NCI-H526 treated with DMSO at 0.1 percent for 48 hours (cell line): ENCODE data around the gene ASB1.

Experiments
- DNase-seq: peaks from one replicate; lab custom pipeline; 2025; lab: John Stamatoyannopoulos, UW

Gene ASB1, protein sequence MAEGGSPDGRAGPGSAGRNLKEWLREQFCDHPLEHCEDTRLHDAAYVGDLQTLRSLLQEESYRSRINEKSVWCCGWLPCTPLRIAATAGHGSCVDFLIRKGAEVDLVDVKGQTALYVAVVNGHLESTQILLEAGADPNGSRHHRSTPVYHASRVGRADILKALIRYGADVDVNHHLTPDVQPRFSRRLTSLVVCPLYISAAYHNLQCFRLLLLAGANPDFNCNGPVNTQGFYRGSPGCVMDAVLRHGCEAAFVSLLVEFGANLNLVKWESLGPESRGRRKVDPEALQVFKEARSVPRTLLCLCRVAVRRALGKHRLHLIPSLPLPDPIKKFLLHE

DNA sequence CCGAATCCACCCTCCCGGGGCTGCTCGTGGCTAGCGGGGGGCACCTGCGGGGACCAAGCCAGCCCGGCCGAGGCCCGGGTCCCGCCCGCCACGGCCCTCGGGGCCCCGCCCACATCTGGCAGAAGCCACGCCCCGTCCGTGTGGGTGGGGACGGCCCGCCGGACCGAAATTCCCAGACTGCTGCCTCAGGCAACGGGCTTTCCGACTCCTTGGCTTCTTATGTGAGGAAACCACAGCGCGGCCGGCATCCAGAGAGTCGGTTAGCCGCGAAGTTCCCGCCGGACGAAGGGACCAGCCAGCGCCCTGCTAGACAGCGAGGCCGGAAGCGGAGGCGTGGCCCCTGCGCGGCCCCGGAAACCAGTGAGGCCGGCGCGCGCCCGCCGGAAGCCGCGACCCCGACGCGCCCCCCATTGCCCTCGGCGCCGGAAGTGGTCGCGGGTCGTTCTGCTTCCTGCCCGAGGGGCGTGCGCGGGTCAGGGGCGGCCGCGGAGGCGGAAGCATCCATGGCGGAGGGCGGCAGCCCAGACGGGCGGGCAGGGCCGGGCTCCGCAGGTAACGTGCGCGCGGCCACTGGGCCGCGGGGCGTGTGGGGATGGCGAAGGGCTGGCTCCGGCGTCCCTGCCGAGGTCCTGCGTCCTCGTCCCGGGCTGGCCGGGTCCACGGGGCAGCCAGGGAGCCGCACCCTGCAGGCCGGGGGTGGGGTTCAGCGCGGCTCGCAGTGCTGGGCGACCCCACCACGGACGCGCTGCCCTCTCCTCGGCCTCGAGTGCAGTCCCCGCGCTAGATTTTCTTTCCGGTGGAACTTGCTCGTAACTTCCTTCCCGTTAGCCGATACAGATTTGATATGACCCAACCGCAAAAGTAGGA is at the start of gene ASB1:
Gene ASB1, plus strand, starts transcription at position 360 of the 867 bp plus-strand sequence. Its CDS starts 144 bp downstream, at position 504.
- peak; percentile 61 for DNase-seq

DNA sequence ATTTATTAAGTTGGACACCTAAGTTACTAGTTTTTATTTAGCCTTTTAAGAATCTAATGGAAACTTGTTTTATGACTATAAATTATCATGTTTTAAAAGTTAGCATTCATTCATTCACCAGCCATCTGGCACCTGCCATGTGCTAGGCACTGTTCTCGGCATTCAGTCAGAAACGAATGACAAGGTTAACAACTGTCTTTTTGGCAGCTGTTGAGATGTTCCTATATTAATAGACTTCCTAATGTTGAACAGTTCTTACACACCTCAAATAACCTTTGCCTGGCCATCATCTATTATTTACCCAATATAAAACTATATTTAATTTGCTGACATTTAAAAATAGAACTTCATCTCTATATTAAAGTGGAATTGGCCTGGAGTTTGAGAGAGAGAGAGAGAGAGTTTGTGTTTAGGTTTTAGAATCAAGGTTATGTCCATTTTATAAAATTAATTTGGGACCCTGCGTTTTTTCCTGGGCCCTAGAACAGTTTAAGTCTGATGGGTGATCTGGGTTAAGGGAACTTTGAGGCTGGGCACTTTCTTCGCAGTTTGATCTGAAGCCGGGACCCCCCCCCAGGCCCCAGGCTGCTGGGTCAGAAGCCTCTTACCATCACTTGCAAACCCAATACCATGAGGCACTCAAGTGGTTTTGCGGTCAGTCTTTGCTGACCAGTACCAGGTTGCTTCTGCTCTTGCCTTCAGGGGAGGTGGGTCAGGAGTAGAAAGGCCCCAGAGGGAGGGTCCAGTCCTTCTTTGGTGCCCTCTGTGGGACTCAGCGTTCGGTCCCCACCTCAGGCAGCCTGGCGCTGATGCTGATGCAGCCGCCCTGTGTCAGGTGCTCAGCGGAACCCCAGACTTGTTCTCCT is 48.3 kb upstream of the ASB1 start:
- no peak for DNase-seq

DNA sequence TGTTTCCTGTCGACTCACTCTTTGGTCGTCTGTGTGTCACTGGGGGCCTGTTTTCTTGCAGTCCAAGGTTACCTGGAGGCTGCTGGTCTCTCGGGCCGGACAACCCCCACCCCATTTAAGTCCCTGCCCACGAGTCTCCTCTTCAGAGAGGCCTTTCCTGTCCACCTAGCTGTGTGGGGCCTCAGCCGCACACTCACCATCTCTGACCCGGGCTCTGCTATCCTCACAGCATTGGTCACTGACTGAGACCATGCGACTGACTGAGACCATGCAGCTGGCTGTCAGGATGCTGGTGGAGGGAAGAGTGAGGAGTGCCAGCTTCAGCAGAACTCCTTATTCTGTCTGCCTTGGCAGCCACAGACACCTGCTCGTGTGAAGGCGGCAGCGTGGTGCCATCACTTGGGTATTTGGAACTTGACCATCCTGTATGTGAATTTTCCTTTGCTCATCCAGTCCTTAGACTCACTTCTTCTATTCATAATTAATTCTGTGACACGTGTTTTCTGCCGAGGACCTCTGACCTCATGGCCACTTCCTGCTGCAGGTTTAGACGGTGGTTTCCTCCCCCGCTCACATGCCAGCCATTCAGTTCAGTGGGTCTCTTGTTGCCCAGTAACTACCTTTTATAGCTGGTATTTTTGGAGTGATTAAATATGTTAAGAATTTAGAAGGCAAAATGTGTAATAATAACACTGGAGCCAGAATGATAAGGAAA is 47.5 kb upstream of the ASB1 start:
- DNase-seq: no peak

DNA sequence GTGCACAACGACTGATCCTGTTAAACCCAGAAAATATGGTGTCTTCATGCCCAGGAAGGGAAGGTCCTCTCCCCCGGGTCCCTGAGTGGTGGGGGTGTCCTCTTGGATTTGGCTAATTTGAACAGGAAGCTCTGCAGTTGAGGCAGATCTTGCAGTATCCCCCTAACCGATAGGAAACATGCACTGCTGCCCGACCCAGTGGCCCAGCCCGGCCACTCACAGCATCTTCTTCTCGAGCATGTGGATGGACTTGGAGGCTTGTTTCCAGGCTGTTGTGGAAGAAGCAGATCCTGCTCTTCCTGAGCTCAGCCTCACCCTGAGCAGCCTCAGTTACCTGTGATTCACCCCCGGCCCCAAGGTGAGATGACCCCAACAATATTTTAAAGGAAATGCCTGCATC is 46.4 kb upstream of the ASB1 start:
- no peak for DNase-seq

DNA sequence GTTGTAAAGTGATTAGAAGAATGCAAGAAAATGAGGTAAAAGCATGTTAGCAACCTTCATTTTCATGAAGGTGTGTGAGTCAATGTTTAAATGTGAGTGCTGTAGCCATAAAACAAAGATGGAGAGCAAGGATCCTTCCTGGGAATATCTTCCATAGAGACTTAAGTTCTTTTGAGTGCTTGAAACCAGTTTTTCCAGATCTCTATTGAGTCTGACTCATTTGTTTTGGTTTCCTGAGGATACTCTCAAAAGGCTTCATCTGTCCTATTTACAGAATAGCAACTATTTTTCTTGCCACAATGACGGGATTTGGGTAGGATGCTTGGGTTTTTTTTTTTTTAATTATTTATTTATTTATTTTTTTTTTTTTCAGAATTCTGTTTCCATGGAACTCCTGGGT is 45.9 kb upstream of the ASB1 start:
- DNase-seq: no peak

DNA sequence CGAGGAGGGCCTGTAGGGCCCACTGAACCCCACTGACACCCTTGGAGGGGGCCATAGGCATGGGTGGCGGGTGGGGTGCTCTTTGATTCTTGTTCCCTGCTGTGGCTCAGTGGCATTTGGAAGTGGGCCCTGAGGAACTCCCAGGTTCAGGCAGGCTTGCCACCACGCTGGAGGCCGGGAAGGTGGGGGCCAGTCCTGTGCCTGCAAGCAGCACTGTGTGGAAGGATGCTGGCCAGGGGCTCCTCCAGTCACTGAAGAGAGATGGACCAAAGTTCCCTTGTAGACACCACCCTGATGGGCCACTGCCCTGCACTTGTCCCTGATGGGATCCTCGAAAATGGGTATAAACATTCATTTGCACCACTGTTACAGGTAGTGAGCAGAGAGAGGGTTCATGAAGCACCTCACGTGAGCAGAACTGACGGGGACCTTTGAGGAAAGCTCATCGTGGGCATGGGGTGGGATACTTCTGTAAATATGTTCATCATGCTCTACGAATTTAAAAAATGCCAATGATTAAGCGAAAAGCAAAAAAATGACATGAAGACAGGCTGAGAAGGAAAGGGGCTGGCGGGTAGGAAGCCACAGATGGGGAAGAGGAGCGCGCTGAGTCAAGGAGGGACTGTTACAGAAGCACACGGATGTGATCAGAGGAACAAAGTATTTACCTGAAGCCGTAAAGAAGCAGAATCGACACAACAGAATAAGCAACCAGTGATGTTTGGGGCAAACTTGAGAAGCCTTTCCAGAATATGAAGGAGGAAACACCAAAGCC is 45.2 kb upstream of the ASB1 start:
- DNase-seq: no peak

DNA sequence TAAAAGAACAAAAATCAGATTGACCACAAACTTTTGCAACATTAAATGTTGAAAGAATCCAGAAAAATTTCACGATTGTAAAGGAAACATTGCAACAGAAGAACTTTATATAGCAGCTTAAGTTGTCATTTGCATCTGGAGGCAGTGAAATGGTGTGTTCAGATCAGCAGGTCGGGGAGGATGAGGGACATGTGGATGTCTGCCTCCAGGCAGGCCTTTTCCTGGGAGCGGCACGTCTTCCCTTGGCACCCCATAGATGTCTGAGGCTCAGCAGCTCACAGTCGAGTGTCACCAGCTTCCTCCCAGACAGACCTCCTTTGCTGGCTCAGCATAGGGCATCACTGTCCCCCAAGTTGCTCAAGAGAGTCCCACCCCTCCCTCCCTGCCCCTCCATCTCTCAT is 44.3 kb upstream of the ASB1 start:
- DNase-seq: no peak

DNA sequence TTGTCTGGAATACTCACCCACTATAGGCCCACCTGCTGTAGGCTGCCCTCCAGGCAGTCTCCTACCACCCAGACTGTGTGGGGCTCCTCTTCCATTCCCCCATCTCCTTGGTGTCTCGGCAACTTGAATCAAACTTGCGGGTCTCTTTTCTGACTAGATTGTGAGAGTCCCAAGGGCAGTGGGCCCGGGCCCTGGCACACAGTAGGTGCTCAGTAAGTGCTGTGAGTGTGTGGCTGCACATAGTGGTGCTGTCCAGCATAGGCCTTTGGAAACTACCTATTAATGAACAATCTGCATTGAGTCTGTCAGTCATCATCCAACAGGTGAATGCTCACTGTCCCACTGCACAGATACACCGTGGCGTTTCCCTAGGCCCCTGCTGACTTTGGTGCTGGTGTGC is 43.6 kb upstream of the ASB1 start:
- DNase-seq: no peak

DNA sequence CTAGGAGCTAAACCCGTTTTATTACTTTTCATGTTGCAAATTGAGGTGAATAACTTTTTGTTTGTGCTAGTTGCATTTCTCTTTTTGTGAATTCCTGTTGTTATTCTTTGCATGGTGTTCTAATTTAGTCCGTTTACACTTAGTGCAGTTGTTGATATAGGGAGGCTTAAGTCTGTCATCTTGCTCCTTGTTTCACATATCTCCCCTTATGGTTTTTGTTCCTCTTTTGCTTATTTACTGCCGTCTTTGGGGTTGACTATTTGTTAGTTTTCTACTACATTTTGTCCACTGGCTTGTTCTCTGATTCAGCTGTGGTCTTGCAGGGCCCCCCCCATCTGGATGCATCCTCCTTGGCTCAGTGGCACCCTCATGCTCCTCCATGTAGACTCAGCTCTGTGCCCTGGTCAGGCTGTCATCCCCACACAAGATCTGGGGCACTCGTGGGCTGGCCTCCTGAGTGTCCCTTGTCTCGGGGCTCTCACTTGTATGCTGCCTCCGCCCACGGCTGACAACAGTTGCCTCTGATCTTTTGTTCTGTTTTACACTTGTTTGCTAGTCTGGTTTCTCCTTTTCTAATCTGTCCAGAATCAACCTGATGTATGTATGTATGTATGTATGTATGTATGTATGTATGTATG is 42.9 kb upstream of the ASB1 start:
- DNase-seq: no peak

DNA sequence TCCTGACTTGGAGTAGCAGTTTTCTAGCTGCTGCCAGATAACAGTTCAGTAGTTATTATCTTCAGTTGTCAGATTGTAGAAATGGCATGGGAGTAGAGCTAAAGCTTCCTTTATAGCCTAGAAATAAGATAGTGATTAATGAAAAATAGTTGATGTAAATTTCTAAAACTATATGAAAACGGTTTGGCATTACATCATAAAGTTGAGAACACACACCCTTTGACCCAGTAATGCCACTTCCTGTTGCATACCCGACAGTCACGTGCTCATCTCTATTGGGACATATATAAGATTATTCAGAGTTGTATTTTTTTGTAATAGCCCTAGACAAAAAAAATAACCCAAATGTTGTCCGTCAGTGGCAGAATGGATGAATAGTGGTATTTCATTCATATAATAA is 39.4 kb upstream of the ASB1 start:
- no peak for DNase-seq

DNA sequence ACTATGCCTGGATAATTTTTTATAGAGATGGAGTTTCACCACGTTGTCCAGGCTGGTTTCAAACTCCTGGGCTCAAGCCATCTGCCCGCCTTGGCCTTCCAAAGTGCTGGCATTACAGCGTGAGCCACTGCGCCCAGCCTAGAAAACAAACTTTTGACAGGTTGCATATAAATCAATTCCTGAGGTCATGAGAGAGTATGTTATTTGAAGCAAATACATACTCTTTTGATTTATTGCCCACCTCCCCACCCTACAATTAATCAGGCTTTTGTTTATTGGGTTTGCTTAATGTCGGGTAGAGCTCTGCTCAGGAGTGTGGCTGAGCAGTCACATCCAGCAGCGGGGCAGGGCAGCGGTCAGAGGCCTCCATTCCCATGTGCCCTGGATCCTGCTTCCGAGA is 37.9 kb upstream of the ASB1 start:
- no peak for DNase-seq

DNA sequence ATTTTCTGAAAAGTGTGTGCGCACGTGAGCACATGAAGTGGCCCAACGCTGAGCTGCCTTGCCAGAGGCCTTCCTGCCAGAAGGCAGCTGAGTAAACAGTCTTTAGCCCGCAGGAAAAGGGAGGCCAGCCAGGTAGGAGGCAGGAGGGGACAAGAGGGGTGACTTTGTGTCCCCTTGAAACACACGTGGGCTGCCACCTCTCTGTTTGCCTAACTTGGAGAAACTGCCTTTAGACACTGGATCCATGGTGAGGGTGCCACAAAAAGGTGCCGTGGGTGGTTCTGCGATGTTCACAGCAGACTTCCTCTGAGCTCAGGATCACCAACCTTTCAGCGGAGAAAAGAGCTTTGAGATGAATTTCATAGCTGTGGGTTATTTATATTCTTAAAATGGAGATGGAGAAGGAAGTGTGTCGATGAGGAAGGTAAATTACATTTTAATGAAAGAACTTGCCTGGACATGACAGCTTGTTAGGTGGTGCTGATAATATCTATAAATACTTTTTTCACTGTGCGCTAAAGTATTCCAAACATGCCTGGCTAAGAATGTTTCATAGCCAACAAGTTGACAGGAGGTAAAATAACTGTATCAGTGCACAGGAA is 36.6 kb upstream of the ASB1 start:
- peak; percentile 62 for DNase-seq

DNA sequence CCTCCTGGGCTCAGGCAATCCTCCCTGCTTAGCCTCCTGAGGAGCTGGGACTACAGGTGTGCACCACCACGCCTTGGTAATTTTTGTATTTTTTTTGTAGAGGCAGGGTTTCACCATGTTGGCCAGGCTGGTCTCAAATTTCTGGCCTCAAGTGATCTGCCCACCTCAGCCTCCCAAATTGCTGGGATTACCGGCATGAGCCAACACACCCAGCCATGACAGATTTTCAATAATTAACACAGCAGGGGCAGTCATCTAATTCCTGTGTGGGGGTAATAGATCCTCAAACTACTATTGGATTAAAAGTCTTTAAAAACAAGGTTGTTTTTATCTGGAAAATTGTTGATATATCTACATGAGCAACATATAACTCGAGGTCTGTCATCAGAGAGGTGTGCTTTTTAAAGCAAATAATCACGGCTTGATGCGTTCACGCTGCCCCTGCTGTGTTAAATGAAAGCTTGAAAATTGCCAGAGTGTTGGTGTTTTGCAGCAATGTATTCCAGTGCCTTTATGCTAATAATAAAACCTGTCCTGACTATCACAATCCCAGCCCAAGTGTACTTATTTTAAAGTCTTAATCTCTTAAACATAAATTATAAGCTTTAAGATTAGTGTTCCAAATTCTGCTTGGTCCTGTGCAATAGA is 35.6 kb upstream of the ASB1 start:
- no peak for DNase-seq

DNA sequence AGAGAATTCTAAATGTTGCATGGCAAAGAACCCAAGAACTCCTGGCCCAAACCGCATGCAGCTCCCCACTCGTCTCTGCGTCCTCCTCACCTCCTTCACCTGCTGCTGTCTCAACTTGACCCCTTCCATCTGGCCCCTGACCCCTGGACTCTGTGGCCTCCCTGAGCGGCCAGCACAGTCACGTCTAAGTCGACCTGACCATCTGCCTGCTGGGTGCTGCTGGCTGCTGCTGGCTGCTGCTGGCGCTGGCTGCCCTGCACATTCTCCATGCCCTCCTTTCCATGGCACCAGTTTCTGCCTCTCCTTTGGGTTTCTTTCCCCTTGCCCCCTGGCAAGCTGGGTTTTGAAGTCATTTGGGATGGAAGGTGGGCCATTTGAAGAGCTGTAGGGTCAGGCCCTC is 30.1 kb upstream of the ASB1 start:
- DNase-seq: no peak

DNA sequence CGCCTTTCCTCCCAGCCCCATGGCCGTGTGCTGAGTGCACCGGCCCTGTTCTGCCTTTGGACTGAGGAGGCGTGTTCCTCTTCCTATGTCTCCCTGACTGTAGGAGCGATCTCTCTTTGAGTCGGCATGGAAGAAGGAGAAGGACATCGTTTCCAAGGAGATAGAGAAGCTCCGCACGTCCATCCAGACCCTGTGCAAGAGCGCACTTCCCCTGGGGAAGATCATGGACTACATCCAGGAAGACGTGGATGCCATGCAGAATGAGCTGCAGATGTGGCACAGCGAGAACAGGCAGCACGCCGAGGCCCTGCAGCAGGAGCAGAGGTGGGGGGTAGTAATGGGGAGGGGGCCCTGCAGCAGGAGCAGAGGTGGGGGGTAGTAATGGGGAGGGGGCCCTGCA is 29.4 kb upstream of the ASB1 start:
- DNase-seq: no peak

DNA sequence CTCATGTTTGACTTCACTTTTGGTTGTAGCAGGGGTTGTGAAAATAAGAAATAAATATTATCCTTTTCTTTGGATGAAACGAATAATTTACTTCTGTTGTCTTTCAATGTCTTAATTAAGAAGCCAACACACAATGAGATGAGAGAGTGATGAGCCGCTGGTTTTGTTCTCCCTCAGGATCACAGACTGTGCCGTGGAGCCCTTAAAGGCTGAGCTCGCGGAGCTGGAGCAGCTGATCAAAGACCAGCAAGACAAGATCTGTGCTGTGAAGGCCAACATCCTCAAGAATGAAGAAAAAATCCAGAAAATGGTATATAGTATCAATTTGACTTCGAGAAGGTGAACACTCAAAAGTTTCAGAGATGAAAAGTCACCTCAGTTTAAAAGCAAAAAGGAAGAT is 28.1 kb upstream of the ASB1 start:
- no peak for DNase-seq

DNA sequence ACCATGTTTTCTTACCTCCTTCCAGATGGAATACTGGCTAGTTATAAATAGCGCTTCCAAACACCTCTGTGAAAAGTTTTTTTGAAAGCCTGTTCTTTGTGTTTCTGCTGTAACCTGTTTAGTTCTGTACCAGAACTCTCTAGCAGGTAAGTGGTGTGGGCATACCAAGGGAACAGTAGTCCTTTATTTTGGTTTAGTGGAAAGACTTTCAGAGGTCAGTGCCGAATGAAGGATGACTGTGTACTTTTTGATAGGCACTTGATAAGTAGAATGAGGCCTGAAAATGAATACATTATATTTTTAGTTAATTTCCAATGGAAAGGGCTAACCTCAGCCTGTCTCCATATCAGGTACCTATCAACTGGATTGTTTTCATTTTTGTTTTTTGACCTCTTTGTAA is 27.6 kb upstream of the ASB1 start:
- no peak for DNase-seq

DNA sequence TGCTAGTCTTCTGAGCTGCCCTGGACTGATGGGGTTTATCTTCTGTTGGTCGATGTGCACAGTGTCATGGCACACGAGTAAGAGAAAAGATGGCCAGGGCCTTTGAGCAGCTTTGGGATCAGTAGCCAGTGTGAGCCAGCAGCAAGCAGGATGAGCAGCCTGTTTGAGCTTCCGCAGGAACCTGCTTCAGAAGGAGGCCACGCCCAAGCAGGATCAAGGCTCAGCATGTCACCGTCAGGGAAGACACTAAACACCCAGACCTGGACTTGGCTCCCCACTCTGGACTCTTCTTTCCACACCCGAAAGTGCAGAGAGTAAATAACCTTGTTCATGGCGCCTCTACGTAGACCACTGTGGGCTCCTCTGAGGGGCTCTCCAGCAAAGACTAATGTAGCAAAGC is 25.2 kb upstream of the ASB1 start:
- DNase-seq: no peak

DNA sequence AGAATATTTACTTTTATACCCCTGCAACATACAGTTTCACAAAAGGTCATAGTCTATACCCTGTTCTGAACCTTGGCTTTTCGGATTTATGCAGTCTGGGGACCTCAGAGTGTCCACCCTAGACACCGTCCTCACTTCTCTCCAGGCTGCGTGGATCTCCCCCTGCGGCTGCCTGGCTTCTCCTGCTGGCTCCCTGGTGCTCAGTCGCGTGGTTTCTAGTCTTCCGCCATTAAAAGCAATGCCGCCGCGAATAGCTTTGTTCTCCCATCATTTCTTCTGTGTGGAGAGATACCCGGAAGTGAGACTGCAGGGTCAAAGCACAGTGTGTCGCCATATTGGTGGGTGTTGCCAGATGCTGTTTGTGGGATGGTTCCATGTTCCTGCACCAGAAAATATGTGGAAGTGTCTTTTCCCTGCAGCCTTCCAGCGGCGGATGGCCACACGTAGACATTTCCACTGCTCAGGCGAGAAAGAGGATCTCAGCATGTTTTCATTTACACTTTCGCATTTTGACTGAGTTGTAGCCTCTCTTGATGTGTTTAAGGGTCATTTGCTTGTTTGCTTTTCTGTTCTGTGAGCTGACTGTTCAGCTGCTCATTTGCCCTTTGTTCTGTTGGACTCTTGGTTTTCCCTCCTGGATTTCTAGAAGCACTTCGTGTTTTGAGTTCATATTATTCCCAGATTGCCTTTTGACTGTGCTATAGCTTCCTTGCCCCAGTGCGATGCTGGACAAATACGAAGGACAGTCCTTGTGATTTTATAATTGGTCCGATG is 22.9 kb upstream of the ASB1 start:
- DNase-seq: no peak
